ENCODE results near the gene MRPL27.

MRPL27 gene

GRCh38 chr17:50372222-50372757, 694 bp downstream of the MRPL27 start:
- DNase-seq (no peak), ATAC-seq (peak; percentile 17)
- Mint-ChIP-seq H3K27me3 (no peaks in the 10 kb centered on the region), H3K9me3 (no peaks in the 10 kb centered on the region), H3K4me1 (peaks cover 18% of the 10 kb centered on the region), H3K4me3 (peak overlapping the region; percentile 92 to 97), H3K27ac (peak overlapping the region; percentile 99 to 100)

GRCh38 chr17:50371526-50371925, 1.5 kb downstream of the MRPL27 start:
- H3K27ac Mint-ChIP-seq: peak overlapping the region in 1 of 2 donors; percentile 86

DNA sequence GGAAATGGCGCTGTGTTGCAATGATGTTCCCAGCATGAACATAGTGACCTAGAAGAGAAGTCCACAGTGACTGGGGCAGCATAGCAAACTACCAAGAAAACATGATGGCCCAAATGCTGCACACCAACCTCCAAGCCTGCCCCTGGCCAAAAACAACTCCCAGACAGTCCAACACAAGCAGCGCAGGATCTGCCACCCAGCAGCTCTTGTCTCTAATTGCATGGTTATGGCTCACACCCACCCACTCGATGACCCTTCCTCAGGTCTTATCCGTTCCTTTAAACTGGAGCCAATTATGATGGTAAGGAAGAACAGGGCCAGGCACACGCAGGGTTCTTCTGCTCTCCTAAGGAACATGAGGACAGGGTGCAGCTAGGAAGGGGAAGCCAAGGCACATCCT, 2.9 kb downstream of the MRPL27 start:
- Mint-ChIP-seq H3K27me3 (no peaks in the 10 kb centered on the region), H3K27ac (no peak overlapping the region), H3K4me1 (peaks cover 18% of the 10 kb centered on the region), H3K4me3 (no peak overlapping the region), H3K9me3 (no peaks in the 10 kb centered on the region)
- DNase-seq (no peak), ATAC-seq (no peak)

More at GRCh38 chr17:50371526-50371925, 1.5 kb downstream of the MRPL27 start:
- no peak for DNase-seq
- no peak for ATAC-seq
- Mint-ChIP-seq H3K4me3 (peak overlapping the region; percentile 92 to 97), H3K4me1 (peaks cover 18% of the 10 kb centered on the region), H3K9me3 (no peaks in the 10 kb centered on the region), H3K27me3 (no peaks in the 10 kb centered on the region)

GRCh38 chr17:50367401-50367800, 5.6 kb downstream of the MRPL27 start:
- ATAC-seq (no peak), DNase-seq (no peak)
- no peaks in the 10 kb centered on the region for H3K27me3 Mint-ChIP-seq
- no peak overlapping the region for H3K27ac Mint-ChIP-seq
- H3K4me3 Mint-ChIP-seq: no peak overlapping the region
- H3K9me3 Mint-ChIP-seq: no peaks in the 10 kb centered on the region
- peaks cover 25% of the 10 kb centered on the region for H3K4me1 Mint-ChIP-seq

DNA sequence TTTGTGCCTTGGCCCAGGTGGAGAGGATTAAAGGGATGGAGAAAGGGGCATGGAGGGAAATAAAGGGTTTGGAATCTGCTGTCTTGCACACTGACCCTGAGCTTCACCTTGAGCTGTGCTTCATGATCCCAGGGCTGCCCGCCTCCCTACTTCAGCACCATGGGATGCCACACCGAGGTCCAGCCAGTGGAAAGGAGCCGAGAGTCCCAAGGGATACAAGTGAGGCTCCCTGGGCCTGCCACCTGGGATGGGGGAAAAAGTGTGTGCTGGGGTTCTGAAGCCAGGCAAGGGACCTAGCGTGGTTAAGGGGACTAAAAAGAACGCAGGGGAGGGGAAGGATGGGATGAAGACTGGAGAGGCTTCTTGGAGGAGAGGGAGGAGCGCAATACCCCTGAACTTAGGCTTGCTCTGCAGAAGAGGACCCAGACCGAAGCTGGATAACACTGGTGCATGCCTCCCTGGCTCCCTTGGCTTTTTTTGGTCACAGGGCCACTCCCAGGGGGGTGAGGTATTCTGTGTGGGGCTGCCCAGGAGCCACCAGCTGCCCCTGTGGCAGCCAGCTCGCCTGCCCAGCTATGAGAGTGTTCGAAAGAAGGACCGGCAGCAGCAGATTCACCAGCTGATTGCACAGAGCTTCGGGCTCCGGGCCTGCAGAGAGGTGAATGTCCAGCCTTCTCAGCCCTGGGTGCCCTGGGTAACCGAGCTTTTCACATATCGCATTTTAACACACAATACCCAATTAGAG, 7.2 kb downstream of the MRPL27 start:
- Mint-ChIP-seq H3K27ac (no peak overlapping the region), H3K4me1 (peaks cover 19% of the 10 kb centered on the region), H3K27me3 (no peaks in the 10 kb centered on the region), H3K4me3 (no peak overlapping the region), H3K9me3 (no peaks in the 10 kb centered on the region)
- no peak for ATAC-seq
- DNase-seq: no peak

DNA sequence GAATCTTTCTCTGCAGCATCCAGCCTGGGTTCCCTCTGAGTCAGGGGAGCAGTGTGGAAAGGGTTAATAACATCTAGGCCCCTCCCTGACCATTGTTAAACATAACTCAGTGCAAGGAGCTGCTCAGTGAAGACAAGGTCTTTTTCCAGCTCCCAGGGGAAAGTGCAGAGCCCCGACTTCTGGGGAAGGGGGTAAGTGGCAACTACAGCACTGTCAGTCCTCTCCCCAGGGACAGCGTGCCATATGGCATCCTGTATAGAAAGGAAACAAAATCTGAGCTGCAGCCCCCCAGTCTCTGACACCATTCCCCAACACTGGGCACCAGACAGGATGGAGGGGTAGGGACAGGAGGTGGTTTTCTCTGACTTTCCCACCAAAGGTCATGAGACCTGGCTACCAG, 7.8 kb downstream of the MRPL27 start:
- H3K27me3 Mint-ChIP-seq: no peaks in the 10 kb centered on the region
- H3K4me3 Mint-ChIP-seq: no peak overlapping the region
- no peaks in the 10 kb centered on the region for H3K9me3 Mint-ChIP-seq
- DNase-seq (no peak), ATAC-seq (no peak)
- no peak overlapping the region for H3K27ac Mint-ChIP-seq
- peaks cover 19% of the 10 kb centered on the region for H3K4me1 Mint-ChIP-seq

- Mint-ChIP-seq H3K27ac (peak overlapping the region in 1 of 2 donors; percentile 48), H3K4me3 (no peak overlapping the region), H3K27me3 (no peaks in the 10 kb centered on the region), H3K9me3 (no peaks in the 10 kb centered on the region), H3K4me1 (peaks cover 19% of the 10 kb centered on the region)
- DNase-seq (no peak), ATAC-seq (no peak)
Observed at GRCh38 chr17:50364715-50365114, 8.3 kb downstream of the MRPL27 start.

- ATAC-seq (no peak), DNase-seq (no peak)
- Mint-ChIP-seq H3K27me3 (no peaks in the 10 kb centered on the region), H3K4me1 (peaks cover 19% of the 10 kb centered on the region), H3K9me3 (no peaks in the 10 kb centered on the region), H3K4me3 (no peak overlapping the region), H3K27ac (peak overlapping the region in 1 of 2 donors; percentile 34)
Observed at GRCh38 chr17:50364061-50364458, 8.9 kb downstream of the MRPL27 start.

DNA sequence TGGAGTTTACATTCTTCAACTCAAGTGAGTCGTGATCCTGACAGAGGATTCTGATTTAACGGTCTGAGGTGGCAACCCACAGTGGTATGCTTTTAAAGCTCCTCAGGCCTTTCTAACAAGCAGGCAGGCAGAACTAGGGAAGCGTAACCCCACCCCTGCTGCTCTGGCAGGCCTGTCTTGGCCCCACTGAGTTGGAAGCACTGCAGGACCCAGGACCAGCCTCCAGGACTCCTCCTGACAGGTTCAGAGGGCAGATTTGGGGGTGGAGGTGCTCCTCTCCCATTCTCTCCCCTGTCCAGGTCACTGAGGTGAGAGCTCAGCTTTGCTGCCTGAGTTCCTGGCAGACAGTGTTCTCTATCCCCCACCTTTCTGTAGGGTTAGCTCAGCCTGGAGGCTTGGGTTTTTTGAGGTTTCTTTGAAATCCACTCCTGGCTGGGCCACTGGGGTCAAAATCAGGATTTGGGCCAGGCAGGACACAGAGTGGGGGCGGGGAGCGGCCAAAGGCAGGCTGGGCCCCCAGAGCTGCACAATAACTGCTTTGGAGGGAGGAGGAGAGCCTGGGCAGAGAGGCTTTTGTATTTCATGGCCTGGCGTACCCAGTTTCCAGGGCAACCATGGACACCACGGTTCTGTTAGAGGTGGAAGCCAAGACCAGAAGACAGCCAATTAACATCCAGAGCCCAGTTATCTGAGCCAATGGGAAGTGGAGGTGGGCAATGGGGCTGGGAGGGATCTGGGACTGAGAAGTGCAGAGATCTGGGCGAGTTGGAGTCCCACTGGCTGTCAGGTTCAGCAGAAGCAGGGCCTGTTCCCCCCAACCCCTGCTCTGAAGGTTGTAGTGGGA, 9.5 kb downstream of the MRPL27 start:
- Mint-ChIP-seq H3K9me3 (no peaks in the 10 kb centered on the region), H3K27ac (no peak overlapping the region), H3K27me3 (no peaks in the 10 kb centered on the region), H3K4me3 (no peak overlapping the region), H3K4me1 (peaks cover 19% of the 10 kb centered on the region)
- DNase-seq: no peak
- no peak for ATAC-seq

DNA sequence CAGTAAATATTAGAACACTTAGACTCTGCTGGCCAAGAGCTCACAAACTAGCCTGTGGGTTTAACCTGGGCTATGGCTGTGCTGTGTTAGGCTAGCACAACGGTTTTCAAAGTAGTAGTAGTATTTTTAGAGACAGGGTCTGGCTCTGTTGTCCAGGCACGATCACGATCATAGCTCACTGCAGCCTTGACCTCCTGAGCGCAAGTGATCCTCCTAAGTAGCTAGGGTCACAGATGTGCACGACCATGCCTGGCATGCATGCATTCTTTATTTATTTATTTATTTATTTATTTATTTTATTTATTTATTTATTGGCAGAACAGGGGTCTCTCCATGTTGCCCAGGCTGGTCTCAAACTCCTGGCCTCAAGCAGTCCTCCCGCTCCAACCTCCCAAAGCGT, 10.3 kb downstream of the MRPL27 start:
- ATAC-seq (no peak), DNase-seq (no peak)
- H3K9me3 Mint-ChIP-seq: no peaks in the 10 kb centered on the region
- no peak overlapping the region for H3K4me3 Mint-ChIP-seq
- no peaks in the 10 kb centered on the region for H3K27me3 Mint-ChIP-seq
- peaks cover 19% of the 10 kb centered on the region for H3K4me1 Mint-ChIP-seq
- no peak overlapping the region for H3K27ac Mint-ChIP-seq

GRCh38 chr17:50361561-50362480, 11.2 kb downstream of the MRPL27 start:
- no peak overlapping the region for H3K4me3 Mint-ChIP-seq
- ATAC-seq (peak; percentile 83), DNase-seq (peak; percentile 47 to 55)
- H3K27me3 Mint-ChIP-seq: no peaks in the 10 kb centered on the region
- H3K27ac Mint-ChIP-seq: peak overlapping the region; percentile 32 to 85
- H3K4me1 Mint-ChIP-seq: peaks cover 19% of the 10 kb centered on the region
- no peaks in the 10 kb centered on the region for H3K9me3 Mint-ChIP-seq

DNA sequence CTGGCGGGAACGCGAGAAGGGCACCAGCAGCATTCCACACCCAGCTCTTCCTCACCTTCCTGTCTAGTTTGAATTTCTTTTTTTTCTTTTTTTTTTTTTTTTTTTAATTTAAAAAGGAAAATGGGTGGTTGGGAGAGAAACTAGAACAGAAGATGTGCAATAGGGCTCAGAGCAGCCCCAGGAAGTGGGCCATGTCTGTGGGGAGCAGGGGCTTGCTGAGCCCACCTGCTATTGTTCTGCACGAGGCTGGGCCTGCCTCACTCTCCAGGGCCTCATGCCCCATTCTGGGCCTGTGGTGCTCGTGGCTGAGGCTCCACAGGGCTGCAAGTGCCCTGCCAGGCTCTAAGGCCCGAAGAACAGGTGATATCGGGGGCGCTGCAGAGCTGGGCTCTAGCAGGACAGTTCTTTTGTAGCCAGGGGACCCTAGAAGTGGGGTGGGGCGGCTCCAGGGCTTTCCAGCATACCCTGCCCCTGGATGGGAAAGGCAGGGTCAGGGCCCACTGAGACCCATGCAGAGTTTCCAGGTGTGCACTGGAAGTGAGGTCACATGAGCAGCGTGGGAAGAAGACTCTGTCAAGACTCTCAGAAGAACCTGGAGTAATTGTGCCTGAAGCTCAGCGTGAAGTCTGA, 12.4 kb downstream of the MRPL27 start:
- DNase-seq: peak in 1 of 2 donors; percentile 8
- no peaks in the 10 kb centered on the region for H3K27me3 Mint-ChIP-seq
- peaks cover 19% of the 10 kb centered on the region for H3K4me1 Mint-ChIP-seq
- no peak overlapping the region for H3K4me3 Mint-ChIP-seq
- peak overlapping the region; percentile 56 to 57 for H3K27ac Mint-ChIP-seq
- no peaks in the 10 kb centered on the region for H3K9me3 Mint-ChIP-seq
- ATAC-seq: no peak

DNA sequence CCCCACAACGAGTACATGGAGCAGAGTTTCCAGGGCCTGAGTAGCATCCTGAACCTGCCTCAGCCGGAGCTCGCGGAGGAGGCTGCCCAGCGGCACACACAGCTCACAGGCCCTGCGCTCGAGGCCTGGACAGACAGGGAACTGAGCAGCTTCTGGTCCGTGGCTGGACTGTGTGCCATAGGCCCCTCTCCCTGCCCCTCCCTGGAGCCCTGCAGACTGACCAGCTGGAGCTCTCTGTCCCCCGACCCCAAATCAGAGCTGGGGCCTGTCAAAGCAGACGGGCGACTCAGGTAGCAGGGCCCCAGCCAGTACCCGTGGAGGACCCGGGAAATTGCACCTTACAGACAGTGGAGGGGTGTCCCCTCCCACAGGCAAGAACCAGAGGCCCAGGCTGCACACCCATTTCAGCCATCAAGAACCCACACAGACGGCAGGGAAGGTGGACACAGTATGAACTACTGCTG, 13.0 kb downstream of the MRPL27 start:
- H3K4me1 Mint-ChIP-seq: peaks cover 19% of the 10 kb centered on the region
- no peak for ATAC-seq

DNA sequence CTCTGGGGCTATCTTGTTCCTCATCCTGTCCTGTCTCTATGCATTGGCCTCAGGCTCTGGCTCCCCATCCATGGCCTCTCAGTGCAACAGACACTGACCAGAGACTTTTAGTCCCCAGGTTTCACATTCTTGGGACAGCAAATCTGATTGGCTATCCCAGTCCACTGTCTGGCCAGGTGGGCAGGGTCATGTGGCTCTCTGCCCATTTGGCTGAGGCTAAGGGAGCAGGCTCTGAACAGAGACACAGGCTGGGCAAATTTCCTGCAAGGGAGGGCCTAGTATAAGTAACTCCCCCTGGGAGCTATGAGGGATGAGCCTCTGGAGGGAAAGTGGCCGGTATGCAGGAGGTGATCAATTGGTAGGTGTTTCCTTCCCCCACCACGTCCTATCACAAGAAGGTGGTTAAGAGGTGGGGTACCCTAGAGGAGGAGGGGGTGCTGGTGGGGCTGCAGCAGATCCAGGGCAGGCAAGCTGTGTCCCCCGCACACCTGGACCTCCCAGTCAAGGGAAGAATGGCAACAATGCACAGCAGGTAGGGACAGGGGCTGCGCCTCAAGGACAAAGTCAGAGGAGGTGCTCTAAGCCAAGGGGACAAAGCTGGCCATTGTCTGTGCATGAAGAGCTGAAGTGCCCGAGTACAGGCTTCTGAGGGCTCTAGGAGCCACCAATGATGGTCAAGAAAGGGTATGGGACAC, 13.8 kb downstream of the MRPL27 start:
- ATAC-seq (no peak), DNase-seq (no peak)
- H3K9me3 Mint-ChIP-seq: no peaks in the 10 kb centered on the region
- H3K4me1 Mint-ChIP-seq: peaks cover 19% of the 10 kb centered on the region
- no peak overlapping the region for H3K4me3 Mint-ChIP-seq
- no peaks in the 10 kb centered on the region for H3K27me3 Mint-ChIP-seq
- H3K27ac Mint-ChIP-seq: peak overlapping the region in 1 of 2 donors; percentile 29

More for the DNA sequence above, 13.0 kb downstream of the MRPL27 start:
- no peak overlapping the region for H3K4me3 Mint-ChIP-seq
- no peaks in the 10 kb centered on the region for H3K27me3 Mint-ChIP-seq
- no peaks in the 10 kb centered on the region for H3K9me3 Mint-ChIP-seq
- H3K27ac Mint-ChIP-seq: no peak overlapping the region
- DNase-seq: peak in 1 of 2 donors; percentile 9
